ENCODE results near the gene TPPP3.

The TPPP3 gene

DNA sequence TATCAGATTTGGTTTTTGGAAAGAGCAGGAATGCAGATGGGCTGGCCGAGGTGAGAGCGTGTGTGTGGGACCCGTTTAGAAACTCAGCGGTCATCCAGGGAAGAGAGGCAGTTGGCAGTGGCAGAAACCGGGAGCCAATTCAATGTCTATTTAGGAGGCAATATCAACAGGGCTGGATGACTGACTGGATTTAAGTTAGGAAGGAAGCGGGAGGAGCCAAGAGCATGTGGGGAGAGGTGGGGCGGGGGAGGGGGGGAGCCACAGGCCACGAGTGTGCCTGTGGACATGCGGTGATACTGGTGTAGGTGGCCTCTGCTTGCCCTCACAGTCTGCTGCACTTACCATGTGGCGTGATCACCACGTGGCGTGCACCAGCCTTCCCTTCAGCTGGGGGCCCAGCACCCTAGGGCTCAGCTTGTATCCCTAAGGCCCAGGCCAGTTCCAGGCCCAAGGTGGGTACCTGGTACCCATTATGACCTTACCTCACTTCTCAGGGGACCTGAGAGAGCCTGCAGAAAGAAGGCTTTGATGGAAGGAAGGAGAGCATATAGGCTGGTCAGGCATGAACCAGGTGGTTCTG lies 10.8 kb upstream of the TPPP3 start:
- DNase-seq = no peak

DNA sequence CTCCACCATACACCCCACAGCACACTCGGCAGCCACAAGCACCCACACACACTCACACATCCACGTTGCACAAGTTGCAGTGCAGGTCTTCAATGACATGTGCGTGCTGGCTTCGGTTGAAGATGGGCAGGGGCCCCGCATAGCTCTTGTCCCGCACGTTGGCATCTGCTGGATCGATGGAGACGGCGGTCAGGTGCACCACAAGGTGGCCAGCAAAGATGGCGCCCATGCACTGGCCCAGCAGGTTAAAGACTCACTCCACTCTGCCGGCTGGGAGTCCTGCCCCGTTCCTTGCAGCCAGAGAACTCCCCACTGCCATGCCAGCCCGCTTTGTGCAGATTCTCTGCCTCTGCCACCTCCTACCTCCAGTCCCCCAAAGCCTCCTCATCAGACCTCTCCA lies 7.6 kb upstream of the TPPP3 start:
- DNase-seq = no peak

DNA sequence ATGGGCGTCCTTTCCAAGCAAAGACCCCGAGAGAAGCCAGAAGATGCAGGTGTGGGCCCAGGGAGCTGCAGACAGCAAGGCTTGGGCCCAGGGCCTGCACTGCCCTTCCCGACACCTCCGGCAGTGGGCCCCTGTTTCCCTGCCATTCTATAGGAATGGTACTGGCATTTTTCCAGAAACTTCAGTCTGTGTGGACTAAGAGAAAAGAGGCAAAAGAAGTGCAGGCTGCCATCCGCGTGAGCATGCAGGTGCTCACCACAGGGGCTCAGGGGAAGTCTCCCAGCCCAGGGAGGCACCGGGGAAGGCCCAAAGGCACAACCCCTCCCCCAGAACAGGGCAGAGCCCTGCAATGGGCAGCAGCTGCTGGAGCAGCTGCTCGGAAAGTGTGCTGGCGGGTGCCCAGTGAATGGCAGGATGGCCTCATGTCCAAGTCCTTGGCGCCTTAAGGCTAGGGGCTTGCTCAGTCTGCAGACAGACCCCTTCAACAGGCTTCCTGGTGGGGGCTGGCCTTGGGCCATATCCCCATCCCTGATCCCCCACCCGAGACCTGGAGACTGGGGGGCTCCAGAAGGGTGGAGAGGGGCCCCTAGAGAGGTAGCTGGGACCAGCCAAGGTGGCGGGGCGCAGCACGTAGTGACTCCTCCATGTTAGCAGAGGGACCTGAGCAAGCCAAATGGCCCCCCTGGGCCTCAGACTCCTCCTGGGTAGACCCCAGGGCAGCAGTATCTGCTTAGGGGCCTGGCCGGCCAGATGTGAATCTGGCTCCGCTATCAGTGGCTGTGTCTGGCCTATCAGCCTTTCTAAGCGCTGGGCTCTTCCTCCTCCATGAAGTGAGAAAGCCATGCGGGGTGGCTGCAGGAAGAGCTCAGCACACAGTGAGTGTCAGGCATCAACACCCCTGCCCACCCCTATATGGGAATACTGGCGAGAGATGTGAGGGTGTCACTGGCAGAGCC lies 6.7 kb upstream of the TPPP3 start:
- DNase-seq = no peak

DNA sequence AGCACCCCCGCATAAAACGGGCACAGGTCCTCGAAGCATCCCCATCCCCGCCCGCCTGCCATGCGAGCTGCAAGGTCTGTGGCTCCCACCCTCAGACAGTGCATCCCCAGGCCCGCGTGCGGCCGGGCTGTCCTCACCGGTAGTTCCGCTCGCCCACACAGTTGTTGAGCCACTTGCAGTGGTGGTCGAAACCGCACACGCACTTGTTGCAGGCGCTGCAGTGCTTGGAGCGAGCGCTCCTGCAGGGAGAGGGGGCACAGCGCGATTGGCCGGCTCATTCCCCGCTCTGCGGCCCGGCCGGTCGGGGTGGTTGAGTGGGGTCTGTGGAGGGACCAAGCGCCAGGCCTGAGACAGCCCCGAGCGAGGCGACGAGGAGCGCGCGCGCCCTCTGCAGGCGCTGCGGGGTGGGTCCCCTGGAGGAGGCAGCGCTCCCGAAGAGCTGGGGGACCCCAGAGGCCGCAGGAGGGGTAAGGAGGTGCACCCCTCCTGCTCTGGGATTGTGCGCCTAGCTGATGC lies 6.0 kb upstream of the TPPP3 start:
- peak; percentile 16 for DNase-seq

DNA sequence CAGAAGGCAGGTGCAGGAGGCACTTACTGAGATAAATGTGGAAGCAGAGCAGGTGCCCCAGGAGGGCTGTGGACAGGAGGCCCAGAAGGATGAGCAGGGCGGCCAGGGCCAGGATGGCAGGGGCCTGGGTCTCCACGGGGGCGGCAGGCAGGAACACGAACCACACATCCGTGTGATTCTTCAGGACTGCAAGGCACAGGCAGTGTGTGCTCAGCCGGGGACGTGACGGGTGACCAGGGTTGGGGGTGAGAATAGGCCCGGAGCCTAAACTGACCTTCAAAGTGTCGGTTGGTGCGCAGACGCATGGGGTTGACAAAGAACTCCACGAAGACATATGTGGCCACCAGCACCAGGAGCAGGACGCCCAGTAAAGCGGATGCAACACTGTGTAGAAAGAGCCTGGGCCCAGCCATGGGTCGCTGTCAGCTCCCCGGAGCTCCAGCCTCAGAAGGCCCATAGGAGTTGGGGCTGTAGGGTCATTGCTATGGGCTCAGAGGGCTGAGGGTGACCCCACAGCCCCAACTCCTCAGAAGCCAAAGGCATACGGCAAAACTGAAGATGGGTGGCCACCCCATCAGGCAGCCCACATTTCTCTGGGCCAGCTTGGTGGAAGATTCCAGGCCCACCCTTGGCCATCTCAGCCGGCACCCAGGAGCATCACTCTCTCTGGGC lies 5.4 kb upstream of the TPPP3 start:
- no peak for DNase-seq

DNA sequence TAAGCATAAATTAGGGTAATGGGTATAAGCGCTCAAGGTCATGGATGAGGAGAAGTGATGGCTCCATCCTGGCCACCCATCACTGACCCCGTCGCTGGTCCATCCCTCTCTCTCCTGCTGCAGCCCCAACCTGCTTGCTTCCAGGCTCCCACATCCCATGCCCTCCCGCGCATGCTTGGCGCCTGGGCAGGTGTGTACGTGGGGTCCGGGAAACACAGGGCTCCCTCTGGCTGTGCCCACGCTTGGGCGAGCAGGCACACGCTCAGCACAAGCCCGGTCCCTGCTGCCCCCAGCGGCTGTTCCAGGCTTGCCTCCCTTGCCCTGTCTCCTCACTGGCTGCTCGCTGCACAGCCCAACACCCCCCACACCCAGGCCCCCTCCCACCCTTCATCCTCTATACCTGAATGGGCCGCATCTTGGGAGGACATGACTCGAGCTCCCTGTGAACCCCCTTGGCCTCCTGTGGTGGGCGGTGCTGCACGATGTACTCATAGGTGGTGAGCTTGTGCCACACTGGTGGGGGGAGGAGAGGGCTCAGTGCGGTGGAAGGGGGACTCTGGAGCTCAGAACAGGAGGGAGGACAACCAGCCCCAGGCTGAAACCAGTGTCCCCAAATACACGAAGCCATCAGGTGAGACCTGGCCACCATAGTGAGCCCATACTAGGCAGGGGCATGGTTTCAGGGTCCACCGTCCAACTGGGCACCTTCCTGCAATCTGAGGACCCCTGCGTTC lies 4.7 kb upstream of the TPPP3 start:
- DNase-seq = no peak

DNA sequence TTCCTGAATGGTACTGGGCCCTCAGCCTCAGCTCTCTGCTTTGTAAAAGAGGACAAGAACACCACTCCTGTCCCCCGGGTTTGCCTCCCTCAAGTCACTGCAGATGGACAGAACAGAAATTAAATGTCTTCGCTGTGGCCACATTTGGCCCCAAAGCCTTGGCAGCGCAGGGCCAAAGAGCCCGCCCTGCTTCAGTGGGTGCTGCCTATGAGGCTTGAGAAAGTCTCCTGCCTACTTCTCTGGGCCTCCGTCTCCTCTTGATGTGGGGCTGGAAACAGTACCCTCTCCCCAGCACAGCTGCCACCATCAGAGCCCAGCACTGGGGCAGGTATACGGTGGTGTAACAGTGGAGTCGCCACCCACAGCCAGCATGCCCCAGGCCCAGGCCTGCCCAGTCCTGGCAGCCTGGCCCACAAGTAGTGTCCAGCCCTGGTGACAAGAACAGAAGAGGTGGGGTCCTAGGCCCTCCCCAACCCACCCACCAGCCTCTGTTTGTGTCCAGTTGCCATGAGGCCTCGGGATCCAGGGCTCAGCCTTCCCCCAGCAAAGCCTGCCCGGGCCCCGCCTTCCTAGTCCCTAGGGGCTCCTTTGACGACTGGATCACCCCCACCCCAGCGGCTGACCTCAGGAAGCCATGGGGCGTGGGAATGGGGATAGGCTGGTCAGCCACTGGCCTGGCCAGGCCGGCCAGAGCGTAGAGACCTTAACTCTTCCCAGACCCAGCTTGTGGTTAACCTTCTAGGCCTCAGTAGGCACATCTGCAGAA lies 3.9 kb upstream of the TPPP3 start:
- no peak for DNase-seq

DNA sequence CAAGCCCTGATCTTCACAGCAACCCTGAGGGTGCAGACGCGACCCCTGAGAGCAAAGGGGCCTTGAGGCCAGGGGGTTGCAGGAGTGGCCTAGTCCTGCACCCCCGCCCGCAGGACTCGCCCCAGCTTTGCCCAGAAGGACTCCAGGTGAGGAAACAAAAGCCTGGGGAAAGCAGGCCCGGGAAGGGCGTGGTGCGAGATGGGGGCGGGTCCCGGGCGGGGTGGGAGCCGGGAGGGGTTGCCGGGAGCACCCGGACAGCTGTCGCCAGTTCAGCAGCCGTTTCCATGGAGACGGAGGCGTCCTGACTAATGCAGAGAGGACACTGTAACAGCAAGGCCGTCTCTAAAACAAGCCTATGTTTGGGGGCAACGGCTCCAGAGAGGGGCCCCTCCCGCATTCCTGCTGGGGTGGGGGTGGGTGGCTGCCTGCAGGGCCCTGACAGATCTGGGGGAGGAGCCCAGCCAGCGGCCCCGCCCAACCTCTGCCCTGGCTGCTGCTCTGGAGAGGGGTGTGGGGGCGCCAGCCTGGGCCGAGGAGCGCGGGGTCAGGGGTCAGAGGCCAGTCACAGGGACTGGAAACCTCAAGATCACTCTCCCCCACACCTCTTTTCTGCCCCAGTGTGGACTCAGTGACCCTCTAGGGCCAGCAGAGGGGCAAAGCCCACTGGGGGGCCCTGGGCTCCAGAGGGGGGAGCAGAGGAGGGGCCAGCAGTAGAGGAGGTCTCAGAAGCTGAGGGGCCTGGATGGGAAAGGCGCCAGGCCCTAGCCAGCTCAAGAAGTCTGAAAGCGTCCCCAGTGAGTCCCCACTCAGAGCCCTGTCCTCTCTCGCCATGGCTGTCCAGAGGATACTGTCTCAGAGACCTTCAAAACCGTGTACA lies 3.1 kb upstream of the TPPP3 start:
- DNase-seq = no peak

DNA sequence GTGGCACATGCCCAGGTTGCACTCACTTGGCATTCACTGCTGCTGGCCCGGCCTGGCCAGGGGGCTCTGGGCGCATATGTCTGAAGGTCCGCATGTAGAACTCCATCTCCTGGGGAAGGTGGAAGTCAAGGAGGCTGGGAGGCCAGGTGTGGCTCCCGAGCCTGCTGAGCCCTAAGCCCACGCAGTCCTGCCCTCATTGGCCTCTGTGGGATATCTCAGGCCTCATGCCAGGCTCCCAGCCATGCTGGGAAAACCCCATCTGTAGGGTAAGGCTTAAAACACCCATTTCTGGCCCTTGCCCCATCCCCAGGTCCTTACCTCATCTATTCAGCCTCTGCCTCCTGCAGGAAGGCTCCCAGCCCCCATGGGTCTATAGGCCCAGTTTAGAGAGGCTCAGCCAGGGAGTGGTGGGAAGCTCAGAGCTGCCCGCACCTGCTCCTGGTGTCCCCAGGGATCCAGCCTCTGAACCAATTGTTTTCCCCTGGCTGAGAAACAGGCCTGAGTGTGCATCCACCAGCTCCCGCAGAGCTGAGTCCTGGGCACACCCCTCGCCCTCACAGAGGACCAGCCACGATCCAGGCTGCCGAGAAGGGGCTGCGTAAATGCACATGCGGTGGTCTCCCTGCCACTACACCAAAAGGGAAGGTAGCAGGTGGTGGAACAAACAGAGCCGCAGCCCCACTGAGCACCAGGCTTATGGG lies 2.3 kb upstream of the TPPP3 start:
- no peak for DNase-seq

DNA sequence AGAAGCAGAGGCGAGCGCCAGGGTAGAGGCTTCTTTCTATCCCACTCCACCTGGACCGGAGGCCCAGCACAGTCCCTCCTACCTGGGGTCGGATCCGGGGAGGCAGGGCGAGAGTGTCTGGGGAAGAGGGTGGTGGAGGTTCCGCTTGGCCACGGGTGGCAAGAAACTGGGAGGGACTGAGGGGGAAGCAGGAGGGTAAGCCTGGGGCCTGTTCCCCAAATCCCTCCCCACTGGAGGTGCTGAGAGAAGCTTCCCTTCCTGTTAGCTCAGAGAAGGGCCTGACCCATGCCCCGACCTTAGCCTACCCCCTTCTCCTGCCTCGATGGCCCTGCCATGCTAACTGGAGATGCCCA lies 1.8 kb upstream of the TPPP3 start:
- DNase-seq = no peak

DNA sequence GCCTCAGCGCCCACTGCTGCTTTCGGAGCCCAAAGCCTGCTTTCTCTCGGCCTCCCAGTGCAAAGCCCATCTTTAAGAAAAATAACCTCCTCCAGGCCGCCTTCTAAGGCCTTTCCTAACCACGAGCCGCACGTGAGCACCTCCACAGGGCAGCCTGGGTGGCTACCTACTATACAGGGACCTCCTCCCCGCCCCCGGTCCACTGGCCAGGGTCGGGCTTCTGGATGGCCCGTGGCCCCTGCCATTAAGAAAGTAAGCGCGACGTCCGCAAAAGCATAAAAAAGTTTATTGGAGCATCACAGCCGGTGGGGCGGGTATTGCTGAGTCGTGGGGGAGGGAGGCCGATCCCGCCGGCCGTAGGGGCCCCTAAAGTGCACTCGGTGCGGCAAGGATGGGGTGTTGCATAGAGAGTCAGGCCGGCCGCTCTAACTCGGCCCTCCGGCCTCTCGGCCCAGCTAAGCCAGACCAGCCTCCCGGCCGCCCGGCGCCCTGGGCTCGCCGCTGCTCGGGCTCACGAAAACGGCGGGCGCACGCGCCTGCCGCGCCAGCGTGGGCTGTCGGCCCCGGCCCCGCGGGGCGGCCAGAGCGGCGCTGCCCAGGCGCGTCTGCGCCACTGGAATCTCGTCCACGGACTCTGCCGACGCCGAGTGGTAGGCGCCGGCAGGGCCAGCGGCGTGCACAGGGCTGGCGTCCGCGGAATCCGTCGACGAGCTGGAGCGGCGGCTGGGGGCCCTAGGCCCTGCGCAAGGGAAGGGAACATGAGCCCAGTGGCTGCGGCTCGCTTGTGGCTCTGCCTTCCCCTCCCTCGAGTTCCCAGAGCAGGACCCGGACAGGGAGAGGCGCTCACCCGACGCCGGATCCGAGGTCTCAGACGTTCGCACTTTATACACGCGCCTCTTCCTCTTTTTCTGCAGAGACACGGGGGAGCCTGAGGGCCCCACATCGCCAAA lies 1.1 kb upstream of the TPPP3 start:
- DNase-seq = no peak

DNA sequence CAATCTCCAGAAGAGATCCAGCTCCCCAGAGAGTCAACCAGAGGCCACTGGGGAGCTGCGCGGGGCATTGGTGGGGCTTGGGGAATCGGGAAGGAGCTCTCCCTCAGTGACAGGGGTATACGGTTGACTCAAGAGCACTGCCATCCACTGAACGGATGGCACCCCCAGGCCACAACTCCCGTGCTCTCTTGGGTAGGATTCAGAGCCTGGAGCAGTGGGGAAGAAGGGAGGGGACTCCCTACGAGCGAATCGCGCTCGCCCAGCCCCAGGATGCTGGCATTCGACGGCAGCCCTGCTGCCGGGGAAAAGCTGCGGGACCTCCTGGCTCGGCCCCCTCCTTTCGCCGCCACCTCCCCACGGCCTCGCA lies 473 bp upstream of the TPPP3 start:
- no peak for DNase-seq

DNA sequence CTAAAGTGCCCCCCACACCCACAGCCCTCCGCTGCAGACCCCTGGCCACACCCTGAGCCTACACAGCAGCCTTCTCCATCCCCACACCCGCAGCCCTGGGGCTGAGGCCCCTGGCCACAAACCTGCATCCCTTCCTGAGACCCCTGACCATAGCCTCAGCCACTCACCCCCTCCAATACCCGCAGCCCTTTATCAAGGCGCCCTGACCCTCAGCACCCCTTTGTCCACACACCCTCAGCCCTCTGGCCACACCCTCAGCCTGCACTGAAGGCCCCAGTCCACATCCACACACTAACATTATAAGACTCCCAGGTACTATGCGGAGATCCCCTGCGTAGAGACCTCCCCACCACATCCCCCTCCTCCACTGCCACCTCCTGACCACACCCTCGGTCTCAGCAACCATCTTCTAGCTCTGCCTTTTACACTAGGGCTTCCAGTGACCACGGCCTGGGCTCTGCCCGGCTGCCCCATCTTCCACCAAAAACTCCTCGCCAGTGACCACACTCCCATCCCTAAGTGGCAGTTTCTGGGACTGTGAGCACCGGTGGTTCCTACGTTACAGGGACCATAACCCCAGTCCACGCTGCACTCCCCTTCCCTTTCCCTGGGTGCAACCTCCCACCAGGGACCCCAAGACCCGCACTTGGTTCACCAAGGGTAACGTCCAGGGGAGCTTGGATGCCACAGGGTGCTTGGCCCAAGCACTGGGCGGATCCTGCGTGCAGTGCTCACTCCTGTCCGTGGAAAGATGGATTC lies 818 bp downstream of the TPPP3 start:
- no peak for DNase-seq

DNA sequence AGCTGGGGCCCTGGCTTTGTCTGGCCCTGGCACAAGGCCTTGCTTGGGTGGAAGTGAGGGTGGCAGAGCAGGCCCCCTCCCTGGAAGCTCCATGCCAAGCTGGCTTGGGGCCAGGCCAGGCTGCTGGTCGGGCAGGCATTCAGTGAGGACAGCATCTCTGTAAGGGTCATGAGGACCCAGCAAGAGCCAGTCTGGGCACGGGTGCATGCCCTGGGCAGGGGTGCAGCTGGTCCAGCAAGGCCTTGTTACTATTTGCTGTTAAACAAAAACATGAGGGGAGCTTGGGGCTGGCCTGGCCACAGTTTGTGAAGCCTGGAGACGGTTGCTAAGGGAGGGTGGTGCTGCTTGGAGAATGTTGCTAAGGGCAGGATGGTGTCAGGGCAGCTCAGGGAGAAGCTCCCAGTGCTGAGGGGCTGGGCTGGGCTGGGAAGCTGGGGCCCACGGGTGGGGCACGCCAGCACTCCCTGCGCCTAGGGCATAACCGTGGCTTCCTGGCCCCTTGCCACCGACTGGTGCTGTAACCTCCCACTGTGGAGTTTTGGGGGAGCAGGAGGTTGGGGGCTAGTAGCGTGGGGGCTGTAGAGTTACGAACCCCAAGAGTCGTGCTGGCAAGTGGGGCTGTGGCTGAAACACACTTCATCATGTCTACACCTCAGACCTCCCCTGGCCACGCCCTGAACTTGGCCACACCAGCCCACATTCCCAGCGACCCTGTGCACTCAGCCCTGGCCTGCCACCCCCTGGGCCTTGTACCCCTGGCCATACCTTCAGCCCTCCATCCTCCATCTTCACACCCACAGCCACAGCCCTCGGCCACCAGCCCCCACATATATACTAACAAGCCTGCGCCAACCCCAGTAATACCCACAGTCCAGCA lies 1.6 kb downstream of the TPPP3 start:
- DNase-seq = no peak

DNA sequence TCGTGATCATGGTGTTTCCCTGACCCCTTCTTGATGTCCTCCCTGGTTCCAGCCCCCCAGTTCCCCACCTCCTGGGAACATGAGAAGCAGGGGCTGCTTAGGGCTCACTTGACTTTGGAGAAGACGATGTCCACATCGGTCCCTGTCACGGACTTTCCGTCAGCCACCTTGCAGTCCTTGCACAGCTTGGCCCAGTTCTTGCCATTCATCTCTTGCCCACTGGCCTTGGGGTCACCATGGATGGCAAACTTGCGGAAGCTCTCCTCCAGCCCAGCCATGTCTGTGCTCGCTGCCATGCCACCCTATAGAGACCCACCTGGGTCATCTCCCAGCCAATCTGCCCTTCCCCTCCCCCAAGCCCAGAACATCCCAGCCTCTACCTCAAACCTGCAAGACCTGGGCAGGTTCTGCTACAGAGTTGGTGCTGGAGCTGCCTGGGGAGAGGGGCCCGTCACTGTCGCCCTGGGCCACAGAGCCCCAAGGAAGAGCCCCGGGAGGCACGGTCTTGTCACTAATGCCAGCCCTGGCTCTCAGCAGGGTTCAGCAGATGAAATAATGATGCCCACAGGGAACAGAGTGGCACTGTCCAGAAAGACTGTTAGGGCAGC lies 2.4 kb downstream of the TPPP3 start:
- DNase-seq = no peak

DNA sequence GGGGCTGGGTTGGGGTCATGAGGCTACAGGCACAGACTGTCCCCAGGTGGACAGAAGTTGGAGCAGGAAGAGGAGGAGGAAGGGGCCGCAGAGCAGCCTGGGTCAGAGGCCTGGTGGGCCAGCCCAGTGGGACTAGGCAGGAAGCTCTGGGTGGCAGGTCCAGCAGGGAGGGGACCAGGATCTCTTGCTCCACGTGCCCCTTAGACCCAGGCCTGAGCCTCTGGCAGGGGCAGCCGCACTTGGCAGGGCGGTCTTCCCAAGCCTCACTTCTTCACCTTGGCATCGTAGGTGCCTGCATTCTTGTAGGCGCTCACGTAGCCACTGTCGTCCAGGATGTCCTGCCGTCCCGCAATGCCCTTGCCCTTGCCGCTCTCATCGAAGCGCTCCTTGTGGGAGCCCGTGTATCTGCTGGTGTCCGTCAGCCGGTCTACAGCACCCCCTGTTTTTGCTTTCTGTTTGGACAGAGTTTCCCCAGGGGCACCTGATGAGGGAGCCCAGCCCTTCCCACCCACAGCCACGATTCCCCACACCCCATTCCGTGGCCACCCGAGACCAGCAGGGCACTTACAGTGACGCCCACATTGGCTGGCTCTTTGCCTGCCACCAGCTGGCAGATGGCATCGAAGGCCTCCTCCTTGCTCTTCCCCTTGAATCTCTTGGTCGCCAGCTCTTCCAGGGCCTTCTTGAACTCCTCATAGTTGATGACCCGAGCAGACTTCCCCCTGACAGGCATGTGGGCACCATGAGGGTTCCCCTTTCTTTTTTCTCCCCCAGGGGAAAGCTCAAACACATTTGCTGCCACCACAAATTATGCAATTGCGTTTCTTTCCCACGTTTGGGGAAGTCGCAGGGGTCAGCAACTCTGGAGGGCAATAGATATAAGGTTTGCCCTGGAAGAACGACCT lies 3.1 kb downstream of the TPPP3 start:
- DNase-seq = no peak

All from activated T-cell treated with anti-CD3 and anti-CD28 coated beads for 4 hours (primary cell).